COLO668 (cell line): Measurements from ENCODE around the gene B4GALNT1.
A peak's percentile ranks its signal among the peaks of the same experiment; 100 is the strongest.

ENCODE experiments used
- DNase-seq: peaks from one replicate; lab custom pipeline; 2025; ENCODE audit not compliant: unreplicated experiment; lab: John Stamatoyannopoulos, UW

The B4GALNT1 gene

GRCh38 chr12:57609781-57610553 is 23.0 kb downstream of the B4GALNT1 start:
- DNase-seq: no peak

- no peak for DNase-seq
Observed at GRCh38 chr12:57609101-57609780, 23.8 kb downstream of the B4GALNT1 start.

GRCh38 chr12:57607958-57608663 is 24.9 kb downstream of the B4GALNT1 start:
- no peak for DNase-seq

- DNase-seq: no peak
Observed at GRCh38 chr12:57606821-57607220, 26.2 kb downstream of the B4GALNT1 start.

GRCh38 chr12:57606399-57606798 is 26.6 kb downstream of the B4GALNT1 start:
- DNase-seq: no peak

- no peak for DNase-seq
Observed at GRCh38 chr12:57605811-57606311, 27.1 kb downstream of the B4GALNT1 start.

- DNase-seq: peak; percentile 9
Observed at GRCh38 chr12:57604992-57605810, 27.8 kb downstream of the B4GALNT1 start.

GRCh38 chr12:57604454-57604991 is 28.5 kb downstream of the B4GALNT1 start, which contains the start of gene DTX3:
Gene DTX3, plus strand, starts transcription at chr12:57604824. Its CDS starts 1,694 bp downstream, at chr12:57606518.
- peak; percentile 20 for DNase-seq

GRCh38 chr12:57603815-57604453 is 29.1 kb downstream of the B4GALNT1 start:
- no peak for DNase-seq

- no peak for DNase-seq
Observed at GRCh38 chr12:57603324-57603723, 29.7 kb downstream of the B4GALNT1 start.

- DNase-seq: no peak
Observed at GRCh38 chr12:57602544-57602943, 30.5 kb downstream of the B4GALNT1 start.

GRCh38 chr12:57600395-57600794 is 32.6 kb downstream of the B4GALNT1 start:
- no peak for DNase-seq

- DNase-seq: no peak
Observed at GRCh38 chr12:57593187-57593586, 39.8 kb downstream of the B4GALNT1 start.

GRCh38 chr12:57592551-57593165 is 40.3 kb downstream of the B4GALNT1 start:
- no peak for DNase-seq

- DNase-seq: no peak
Observed at GRCh38 chr12:57591782-57592325, 41.1 kb downstream of the B4GALNT1 start.

- peak; percentile 86 for DNase-seq
Observed at GRCh38 chr12:57590864-57591781, 41.9 kb downstream of the B4GALNT1 start, which contains the start of gene PIP4K2C. Gene PIP4K2C, plus strand, starts transcription at chr12:57591192. Its CDS starts 98 bp downstream, at chr12:57591290.

- no peak for DNase-seq
Observed at GRCh38 chr12:57590479-57590863, 42.5 kb downstream of the B4GALNT1 start.
